HG02970 (cell line): ENCODE data around the gene RGS14.
"Not testable (repeated sequence)": the region's sequence is repeated elsewhere in the genome, so short reads cannot be mapped to it uniquely, and the experiment has no call there.

Experiments
- ATAC-seq: cut with Tn5 transposase; IDR thresholded peaks from one replicate; pipeline ENCODE4 v1.9.1; 2021; ENCODE audit warnings: mild to moderate bottlenecking, moderate library complexity, moderate number of reproducible peaks; ENCODE audit not compliant: unreplicated experiment, low FRiP score

Gene RGS14

GRCh38 chr5:177396807-177397206 is 39.1 kb downstream of the RGS14 start:
- no peak for ATAC-seq

DNA sequence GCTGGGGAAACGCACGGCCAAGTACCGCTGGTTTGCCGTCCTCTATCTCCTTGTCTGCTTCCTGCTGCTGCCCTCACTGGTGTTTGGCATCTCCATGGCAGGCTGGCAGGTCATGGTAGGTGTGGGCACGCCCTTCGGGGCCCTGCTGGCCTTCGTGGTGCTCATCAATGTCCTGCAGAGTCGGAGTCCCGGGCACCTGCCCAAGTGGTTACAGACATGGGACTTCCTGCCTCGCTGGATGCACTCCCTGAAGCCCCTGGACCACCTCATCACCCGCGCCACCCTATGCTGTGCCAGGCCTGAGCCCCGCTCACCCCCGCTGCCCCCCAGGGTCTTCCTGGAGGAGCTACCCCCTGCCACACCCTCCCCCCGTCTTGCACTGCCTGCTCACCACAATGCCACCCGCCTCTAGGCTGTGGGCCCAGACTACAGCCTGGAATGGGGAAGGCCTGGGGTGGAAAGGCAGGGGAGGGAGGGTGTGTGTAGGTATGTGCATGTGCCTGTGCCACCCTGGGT is 40.2 kb downstream of the RGS14 start:
- no peak for ATAC-seq

DNA sequence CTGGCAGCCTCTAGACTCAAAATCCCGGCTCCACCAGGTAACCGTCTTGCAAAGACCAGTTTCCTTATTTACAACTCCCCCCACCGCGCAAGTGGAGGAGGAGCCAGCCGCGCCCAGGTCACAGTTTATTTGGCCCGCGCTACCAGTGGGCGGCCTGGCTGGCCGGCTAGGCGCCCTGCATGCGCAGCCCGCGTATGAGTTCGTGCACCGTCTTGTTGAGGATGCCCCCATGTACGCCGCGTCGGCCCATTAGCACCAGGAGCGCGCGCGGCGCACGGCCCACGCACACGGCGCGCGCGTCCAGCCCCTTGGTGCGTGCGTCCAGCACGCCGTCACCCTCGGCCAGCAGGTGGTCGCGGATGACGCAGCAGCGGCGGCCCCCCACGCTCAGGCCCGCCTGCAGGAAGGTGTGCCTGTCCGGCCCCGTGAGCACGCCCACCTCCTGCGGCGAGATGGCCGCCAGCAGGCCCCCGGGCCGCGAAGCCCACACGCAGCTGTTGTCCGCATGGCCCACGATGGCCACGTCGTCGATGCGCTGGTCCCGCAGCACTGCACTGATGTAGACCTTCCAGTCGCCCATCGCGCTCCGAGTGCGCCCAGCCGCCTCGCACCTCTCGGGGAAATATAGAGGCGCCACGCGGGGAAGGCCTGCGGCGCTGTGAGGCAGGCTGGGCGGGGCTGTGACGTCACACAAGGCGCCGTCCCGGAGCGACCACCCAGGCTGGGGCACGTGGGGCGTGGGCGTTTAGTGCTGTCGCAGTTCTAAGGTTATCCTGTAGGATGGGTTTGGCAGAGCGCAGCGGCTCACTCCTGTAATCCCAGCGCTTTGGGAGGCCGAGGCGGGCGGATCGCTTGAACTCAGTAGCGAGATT is 42.5 kb downstream of the RGS14 start, which contains the start of gene PFN3:
PFN3 (minus strand) TSS at position 665 of the 872 bp plus-strand sequence; CDS start at position 580, 85 bp downstream.
- ATAC-seq: no peak

DNA sequence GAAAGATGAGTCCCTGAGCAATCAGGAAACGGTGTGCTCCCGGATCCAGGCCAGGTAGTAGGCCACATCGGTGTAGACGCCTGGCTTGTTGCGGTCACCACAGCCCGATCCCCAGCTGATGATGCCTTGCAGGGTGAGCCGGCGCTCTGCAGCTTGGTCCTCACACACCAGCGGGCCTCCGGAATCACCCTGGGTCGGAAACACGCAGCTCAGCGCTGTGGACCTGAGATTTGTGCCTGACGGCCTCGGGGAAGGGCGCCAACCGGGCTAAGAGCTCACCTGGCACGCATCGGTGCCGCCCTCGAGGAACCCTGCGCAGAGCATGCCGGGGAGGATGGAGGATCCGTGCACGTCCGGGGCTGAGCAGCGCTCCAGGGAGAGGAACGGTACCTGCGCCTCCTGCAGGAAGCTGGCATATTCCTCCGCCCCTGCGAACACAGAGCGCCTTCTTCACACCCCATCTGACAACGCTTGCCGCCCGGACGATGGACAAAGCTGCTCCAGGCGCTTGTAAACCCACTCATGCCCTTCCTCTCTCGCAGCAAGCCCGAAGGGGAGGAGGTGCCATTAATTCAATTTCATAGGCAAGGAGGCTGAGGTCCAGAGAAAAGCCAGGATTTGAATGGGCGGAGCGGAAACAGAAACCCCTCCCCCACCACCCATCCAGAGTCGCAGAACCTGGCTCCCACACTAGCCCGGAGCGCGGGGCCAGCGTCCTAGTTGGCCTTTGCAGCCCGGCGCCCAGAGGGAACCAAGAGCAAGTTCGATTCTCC is 44.7 kb downstream of the RGS14 start:
- ATAC-seq: no peak

DNA sequence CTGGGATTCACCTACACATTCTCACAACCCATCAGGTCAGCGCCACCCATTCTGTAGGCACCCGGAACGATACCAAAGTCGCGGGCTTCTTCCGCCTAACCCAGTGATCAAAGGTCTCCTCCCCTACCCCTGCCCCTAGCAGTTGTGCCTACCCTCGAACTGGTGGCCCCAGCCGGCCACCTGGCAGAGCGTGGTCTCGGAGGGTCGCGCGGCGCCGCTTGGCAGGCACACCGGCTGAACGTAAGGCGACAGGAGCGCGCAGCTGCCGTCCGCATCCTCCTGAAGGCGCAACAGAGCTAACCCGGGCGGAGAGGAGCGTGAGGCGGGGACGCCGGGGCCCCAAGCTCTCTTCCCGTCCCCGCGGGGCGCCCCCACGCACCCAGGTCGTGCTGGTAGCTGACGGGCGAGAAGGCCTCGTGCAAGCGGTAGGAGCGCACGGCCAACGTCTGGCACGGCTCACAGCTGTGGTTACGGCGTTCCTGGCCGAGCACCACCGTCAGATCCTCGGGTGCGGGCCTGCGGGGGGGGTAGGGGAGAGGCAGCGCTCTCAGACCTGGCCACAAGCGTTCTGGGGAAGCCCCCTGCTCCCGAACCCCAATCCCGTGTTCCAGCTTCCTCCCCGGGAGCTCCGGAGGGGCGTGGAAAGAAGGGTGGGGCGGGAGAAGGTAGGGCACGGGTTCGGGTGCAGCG is 45.5 kb downstream of the RGS14 start:
- ATAC-seq: peak; percentile 22

DNA sequence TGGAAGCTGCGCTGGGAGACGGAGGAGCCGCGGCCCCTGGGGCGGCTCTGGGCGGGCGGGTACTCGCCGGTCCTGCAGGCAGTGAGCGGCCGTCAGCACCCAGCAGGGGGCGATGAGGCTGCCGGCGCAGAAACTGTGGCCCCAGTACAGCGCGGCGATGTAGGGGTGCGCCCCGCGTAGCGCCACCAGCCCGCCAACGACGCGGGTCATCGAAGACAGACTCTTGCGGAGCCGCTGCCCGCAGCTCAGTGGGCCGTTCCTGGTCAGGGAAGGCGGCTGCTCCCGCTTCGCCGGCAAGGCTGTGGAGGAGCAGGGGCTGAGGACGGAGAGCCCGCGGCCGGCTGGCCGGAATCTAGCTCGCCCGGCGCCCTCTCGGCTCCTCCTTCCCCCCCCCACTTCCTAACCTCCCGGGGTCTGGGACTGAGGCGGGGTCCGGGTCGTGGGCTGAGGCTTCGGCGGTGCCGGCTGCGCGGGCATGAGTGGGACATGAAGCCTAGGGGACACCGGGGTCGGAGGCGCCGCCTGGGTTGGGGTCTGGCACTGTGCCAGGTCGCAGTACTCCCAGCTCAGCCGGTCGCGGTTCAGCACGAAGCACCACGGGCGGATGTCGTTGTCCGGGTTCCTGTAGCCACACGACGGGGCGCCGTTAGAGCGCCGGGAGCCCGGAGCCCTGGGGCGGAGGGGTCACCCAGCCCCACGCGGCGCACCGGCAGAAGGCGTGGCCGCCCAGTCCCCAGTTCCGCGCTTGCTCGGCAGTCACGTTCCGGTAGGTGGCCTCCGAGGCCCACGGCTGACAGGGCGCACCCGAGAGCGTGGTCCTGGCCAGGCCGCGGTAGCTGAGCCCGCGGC is 46.3 kb downstream of the RGS14 start:
- ATAC-seq: peak; percentile 61

DNA sequence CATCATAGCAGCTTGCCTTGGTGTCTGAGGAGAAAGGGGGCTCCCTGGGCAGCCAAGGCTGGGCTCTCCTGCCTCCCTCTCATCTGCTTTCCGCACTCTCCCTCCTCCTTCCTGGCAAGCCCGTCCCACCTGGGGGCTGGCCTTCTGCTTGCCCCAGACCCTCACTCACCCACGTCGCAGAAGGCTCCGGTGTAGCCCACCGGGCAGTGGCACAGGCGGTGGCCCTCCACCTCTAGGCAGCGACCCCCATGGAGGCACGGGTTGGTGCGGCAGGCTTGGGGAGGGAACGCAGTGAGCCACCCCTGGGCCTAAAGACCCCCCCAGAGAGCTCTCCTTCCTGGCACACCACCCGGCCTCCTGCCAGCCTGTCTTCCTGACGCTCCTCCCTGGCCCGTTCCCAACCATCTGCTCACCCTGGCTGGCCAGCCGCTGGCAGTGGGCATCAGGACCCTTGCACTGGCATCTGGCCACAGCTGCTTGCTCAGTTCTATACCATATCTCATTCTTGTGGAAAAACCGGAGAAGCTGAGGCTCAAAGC is 47.0 kb downstream of the RGS14 start:
- no peak for ATAC-seq

DNA sequence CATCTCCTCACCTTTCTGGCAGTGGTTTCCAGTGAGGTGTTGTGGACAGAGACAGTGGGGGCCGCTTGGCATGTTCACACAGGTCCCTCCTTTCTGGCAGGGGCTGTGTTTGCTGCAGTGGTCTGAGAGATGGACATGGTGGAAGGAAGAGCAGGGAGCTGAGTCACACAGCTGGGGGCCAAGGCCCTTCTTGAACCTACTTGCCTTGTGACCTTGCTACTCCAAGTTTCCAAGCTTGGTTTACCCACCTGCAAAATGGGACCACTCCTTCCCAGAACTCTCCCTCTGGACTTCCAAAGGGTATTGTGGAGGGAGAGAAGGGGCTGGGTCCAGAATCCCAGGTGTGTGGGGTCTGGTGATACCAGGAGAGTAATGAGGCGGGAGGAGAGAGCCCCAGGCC is 47.6 kb downstream of the RGS14 start:
- ATAC-seq: no peak

GRCh38 chr5:177405805-177406204 is 48.1 kb downstream of the RGS14 start:
- no peak for ATAC-seq

DNA sequence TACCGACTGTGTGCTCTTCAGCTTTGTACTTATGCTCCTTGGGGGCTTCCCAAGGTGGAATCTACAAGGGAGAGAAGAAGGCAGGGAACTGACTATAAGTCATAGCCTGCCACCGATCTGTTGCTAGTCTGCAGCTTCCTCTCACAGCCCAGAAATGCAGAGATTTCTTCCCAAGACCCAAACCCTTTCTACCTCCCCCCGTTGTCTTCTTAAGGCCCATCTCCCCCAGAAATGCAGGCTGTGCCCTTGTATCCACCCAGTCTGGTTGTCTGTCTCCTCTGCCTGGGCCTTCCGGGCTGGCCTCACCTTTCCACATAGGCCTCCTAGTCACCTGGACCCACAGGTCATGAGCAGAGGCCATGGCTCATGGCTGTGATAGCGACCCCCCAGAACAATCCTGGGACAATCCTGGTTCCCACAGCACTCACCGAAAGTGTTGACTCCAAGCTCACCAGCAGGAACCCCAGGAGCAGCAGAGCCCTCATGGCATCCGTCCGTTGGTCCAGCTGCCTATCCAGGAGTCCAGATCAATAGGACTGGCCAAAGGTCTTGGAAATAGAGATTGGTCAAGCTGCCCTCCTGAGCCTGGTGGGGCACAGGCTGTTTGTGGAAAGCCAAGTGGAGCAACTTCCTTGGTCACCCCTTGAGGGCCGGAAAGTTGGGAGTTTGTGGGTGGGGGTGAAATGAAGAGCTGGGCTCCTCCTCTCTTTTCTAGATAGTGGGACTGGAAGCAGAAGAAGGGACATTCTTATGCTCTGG is 51.5 kb downstream of the RGS14 start, which contains the start of gene F12:
F12 (minus strand) TSS at position 522 of the 759 bp plus-strand sequence; CDS start at position 485, 37 bp downstream.
- ATAC-seq: no peak

GRCh38 chr5:177410575-177410974 is 52.9 kb downstream of the RGS14 start:
- ATAC-seq: no peak

DNA sequence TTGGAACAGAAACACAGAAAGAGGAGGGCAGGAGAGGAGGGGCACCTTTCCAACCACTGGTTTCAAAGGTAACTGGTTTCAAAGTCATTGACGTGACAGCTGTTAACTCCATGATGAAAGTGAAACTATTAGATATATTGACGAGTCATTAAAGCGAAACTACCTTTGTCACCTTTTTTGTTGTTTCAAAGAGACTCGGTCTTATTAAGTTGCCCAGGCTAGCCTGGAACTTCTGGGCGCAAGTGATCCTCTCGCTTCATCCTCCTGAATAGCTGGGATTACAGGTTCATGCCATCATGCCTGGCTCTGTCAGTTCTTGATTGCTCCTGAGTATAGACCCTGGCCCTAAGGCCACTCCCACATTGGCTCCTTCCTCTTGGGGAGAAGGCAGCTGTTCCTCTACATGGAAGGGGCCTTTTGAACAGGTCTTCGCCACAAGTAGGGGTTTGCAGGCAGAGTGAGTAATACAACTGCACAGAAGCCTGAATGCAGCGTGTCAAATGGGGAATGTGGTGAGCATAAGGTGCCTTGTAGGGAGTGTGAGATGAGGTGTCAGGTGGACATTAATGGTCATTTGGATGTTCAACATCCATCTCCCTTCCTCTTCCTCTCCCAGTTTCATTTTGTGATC is 55.0 kb downstream of the RGS14 start:
- ATAC-seq: peak; percentile 51

DNA sequence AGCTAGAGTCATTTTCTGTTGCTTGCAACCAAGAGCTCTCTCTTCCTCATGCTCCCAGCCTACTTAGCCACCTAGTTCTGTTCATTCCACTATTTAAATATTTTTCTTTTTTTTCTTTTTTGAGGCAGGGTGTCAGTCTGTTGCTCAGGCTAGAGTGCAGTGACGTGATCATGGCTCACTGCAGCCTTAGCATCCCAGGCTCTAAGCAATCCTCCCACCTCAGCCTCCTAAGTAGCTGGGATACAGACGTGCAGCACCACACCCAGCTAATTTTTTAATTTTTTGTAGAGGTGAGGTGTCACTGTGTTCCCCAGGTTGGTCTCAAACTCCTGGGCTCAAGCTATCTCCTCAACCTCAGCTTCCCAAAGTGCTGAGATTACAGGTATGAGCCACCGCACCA is 56.8 kb downstream of the RGS14 start:
- no peak for ATAC-seq

- not testable (repeated sequence) for ATAC-seq
Observed at GRCh38 chr5:177417081-177417480, 59.4 kb downstream of the RGS14 start.

GRCh38 chr5:177419046-177419445 is 61.3 kb downstream of the RGS14 start:
- no peak for ATAC-seq

DNA sequence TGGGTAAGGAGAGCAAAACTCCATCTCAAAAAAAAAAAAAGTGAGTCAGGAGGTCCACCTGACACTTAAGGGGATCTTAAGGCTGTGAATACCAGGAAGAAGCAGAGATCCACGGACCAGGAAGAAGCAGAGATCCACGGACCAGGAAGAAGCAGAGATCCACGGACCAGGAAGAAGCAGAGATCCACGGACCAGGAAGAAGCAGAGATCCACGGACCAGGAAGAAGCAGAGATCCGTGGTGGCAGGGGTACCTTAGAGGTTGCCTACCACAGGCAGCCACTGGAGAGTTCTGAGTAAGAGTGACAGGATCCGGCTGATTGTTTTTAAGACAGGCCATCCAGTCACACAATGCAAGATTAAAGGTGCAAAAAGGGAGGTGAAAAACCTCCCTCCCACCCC is 62.7 kb downstream of the RGS14 start:
- not testable (repeated sequence) for ATAC-seq

DNA sequence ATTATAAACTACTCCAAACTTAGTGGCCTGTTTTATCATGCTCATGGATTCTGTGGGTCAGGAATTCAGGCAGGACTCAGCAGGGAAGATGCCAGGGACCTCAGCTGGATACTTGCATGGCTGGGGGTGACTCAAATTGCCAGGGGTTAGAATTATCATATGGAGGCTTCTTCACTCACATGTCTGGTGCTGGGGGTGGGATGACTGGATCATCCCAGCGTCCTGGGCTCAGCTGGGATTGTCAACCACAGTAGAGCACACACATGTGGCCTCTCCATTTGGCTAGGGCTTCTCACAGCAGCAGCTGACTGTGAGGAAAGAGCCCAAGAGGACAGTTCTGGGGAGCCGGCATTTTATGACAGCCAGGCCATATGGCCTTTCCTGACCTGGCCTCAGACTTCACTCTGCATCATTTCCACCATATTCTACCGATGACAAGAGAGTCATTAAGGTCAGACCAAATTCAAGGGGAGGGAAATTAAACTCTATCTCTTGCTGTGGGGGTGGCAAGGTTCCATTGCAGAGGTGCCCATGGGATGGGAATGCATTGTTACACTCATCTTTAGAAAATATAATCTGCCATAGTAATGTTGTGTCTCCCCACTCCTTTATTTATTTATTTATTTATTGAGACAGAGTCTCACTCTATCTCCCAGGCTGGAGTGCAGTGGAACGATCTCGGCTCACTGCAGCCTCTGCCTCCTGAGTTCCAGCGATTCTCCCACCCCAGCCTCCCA is 63.5 kb downstream of the RGS14 start:
- ATAC-seq: no peak
